Activated naive CD4-positive, alpha-beta T cell treated with Interleukin-2 at 50 U/mL for 16 hours (primary cell): ENCODE results near the gene TXNIP.

ENCODE experiments used
- DNase-seq: peaks from one replicate; pipeline ENCODE4 v3.0.0-alpha.2; 2020

TXNIP gene

GRCh38 chr1:145983960-145984830, 12.2 kb downstream of the TXNIP start:
- no peak for DNase-seq

GRCh38 chr1:145983206-145983675, 13.1 kb downstream of the TXNIP start:
- DNase-seq = no peak

GRCh38 chr1:145982010-145982723, 14.2 kb downstream of the TXNIP start:
- DNase-seq = no peak

GRCh38 chr1:145980457-145980994, 15.9 kb downstream of the TXNIP start:
- no peak for DNase-seq

GRCh38 chr1:145979746-145980456, 16.5 kb downstream of the TXNIP start:
- DNase-seq = no peak

GRCh38 chr1:145978854-145979745, 17.3 kb downstream of the TXNIP start:
- DNase-seq = peak; percentile 80

GRCh38 chr1:145978471-145978853, 17.9 kb downstream of the TXNIP start:
- no peak for DNase-seq

GRCh38 chr1:145977486-145978470, 18.6 kb downstream of the TXNIP start:
- peak; percentile 71 for DNase-seq

GRCh38 chr1:145977016-145977415, 19.4 kb downstream of the TXNIP start:
- DNase-seq = no peak

GRCh38 chr1:145975216-145975615, 21.2 kb downstream of the TXNIP start:
- DNase-seq = no peak

- no peak for DNase-seq
Measured at GRCh38 chr1:145974721-145975120, 21.7 kb downstream of the TXNIP start.

GRCh38 chr1:145972580-145972979, 23.8 kb downstream of the TXNIP start:
- DNase-seq = no peak

- DNase-seq = no peak
Measured at GRCh38 chr1:145967288-145967687, 29.1 kb downstream of the TXNIP start.

GRCh38 chr1:145965119-145965744, 31.1 kb downstream of the TXNIP start:
- DNase-seq = no peak

- peak; percentile 93 for DNase-seq
Measured at GRCh38 chr1:145964328-145965118, 31.9 kb downstream of the TXNIP start, which contains the start of the genes ANKRD34A and POLR3GL. ANKRD34A (minus strand) TSS chr1:145964575; CDS start chr1:145961759, 2,816 bp downstream. POLR3GL (plus strand) TSS chr1:145964690; CDS start chr1:145974866, 10,176 bp downstream.

GRCh38 chr1:145963265-145964019, 32.9 kb downstream of the TXNIP start:
- no peak for DNase-seq

GRCh38 chr1:145962157-145963102, 33.9 kb downstream of the TXNIP start:
- DNase-seq = peak; percentile 46
